COLO829 (cell line): ENCODE data around the gene OR4P4.
A peak's percentile ranks its signal among the peaks of the same experiment; 100 is the strongest.

Experiments used
- DNase-seq: peaks from one replicate; pipeline ENCODE4 v3.0.0; 2012; ENCODE audit warnings: low spot score

OR4P4 gene

DNA sequence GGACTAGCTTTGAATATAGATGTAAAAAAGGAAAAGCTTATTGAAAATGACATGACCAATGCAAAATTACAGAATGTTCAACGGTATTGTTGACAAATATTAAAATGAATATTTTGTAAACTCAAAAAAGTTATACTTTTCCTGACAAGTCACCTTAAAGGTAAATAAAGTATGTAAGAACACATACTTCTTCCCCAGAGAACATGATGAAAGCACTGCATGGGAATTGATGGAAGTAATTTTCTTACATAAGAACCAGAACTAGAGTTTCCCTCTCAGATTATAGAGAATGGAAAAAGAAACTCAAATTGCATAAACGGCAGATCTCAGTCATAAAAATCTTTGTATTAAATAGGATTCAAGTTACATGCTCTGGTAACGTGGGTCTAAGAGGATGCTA lies at the start of gene OR4P4:
TSS of gene OR4P4 (plus strand) at position 301 of the 400 bp plus-strand sequence.
- DNase-seq: no peak

DNA sequence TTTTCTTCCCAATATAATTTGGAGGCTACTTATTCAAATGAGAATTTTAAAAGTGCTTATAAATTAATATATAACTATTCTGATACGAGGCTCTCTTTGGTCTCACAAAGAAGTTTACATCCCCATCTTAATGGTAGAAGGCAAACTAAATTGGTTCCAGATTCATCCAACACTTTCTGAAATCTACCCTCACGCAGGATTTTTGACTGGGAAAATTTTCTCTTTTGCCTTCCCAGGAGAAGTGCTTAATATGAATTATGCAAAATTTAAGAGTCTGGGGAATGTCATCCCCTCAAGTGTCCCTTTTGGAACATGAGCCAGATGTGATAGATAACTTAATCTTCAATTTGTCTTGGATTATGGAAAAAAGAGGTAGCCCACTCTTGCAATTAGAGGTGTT lies 27.4 kb upstream of the OR4P4 start, which contains the start of gene OR4C11:
TSS of gene OR4C11 (minus strand) at position 101 of the 400 bp plus-strand sequence. CDS start 3,272 bp downstream, outside the sequence.
- no peak for DNase-seq

DNA sequence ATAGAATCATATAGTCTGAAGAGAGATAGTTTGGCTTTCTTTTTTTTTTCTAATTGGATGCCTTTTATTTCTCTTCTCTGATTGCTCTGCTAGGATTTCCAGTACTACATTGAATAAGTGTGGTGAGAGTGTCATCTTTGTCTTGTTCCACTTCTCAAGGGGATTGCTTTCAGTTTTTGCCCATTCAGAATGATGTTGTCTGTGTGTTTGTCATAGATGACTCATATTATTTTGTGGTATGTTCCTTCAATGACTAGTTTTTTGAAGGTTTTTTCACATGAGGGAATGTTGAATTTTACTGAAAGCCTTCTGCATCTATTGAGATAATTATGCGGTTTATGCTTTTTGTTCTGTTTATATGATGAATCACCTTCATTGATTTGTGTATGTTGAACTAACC lies 10.4 kb upstream of the OR4P4 start:
- DNase-seq: peak; percentile 1

DNA sequence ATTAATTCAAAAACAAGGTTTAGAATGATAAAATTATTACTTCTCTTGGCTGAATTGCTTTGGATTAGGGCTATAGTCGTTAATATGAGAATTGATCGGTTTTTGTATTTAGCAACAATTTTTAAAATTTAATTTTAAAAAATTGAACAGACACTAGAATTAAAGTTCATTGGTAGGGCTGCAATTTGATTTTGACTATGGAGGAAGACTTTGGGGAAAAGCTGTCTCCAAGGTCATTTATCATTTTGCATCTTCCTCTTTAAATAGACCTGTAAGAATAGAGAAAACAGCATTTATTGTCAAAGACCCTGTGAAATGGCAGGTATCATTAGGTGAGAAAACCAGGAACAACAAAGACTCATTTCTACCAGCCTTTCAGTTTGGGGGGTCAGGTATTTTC lies 13.1 kb downstream of the OR4P4 start, which contains the start of gene OR4S2:
TSS of gene OR4S2 (plus strand) at position 301 of the 400 bp plus-strand sequence. CDS start 2,577 bp downstream, outside the sequence.
- DNase-seq: no peak

DNA sequence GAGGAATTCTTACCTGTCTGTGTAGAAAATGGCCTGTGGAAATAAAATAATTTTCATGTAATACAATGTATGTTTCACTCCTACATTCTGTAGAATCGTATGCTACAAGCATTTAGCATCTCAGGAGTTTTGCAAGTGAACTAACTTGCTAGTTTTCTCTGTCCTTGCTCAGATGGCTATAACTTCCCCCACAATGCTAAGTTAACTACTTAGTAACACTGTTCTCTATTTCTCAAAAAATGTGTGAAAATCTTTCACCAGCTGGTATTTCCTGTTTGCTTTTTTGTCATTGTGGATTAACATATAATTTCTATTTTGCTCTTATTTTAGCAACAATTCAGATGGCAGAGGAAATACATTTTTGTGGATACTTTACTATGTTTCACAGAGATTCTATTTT lies 17.6 kb downstream of the OR4P4 start:
- no peak for DNase-seq

DNA sequence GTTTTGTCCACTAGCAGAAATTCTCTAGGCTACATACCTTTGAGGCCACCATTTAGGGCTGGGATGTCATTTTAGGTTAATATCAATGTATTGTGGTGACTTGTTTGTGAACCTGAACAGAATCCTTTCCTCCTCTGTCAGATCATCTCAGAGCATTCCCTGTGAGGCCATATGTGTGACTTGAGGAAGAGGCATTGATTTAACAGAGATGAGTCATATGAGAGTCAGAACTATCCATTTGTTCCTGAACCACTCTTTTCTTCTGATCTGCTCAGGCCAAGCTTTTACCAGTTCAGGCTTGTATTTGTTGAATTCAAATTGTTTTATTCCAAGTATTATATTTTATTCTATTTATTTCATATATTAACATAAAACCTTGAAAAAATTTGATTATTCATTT lies 20.2 kb downstream of the OR4P4 start:
- DNase-seq: peak; percentile 67

DNA sequence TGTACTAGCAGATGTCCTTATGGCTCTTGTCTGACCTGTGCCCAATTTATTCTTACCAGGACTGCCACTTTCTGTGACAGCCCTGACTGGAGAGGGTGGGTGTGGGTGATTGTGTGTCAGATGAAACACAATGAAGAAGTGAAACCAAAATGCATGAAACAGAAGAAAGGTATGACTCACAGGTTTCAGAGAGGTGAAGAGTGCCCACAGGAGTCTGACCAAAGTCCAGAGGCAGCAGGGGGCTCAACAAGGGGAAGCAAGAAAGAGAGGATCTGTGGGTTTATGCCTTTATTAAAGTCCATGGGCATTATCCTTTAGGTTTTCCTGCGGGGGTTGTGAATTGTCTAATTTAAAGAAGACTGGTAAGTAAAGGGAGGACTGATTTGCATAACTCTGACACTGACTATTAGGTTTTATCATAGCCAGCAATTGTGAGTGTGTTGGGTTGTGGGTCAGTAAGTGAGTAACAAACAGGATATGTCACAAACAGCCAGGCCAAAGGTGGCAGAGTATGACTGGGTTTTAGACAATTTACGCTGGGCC lies 23.2 kb downstream of the OR4P4 start:
- no peak for DNase-seq

DNA sequence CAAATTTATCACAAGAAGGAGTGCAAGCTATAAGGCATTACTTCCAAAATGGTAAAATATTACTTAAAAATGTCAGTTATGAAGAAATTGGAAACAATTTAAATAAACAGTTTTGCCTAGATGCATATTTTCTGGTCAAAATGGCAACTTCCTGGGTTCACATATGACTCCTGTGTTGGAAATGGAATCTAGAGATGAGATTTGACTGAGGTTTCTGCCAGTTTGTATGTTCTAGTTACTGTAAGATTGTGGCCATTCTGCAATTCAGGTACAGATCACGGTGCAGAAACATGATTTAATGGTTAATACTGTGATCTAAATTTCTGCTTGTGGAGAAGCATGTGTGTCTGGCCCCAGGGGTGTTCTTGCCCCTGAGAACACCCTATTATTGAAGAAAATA lies 23.7 kb downstream of the OR4P4 start:
- no peak for DNase-seq

DNA sequence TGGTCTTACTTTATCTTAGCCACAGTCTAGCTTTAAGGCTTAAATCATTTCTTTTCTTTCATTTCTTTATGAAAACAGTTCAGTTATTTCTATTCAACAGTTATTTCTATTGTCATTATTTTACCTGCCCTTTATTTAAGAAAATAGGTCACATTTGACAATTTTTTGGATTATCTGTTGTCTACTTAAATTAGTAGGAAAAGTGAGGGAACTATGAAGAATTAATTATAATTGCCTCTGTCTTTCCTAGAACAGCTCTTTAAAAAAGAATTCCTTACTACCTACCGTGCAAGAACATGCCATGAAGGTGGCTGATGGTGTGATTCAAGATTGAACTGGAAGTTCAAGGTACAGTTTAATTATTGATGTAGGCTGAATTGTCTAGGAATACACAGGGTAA lies 27.0 kb downstream of the OR4P4 start, which contains the start of gene OR4C6:
TSS of gene OR4C6 (plus strand) at position 301 of the 400 bp plus-strand sequence. CDS start 2,966 bp downstream, outside the sequence.
- no peak for DNase-seq

DNA sequence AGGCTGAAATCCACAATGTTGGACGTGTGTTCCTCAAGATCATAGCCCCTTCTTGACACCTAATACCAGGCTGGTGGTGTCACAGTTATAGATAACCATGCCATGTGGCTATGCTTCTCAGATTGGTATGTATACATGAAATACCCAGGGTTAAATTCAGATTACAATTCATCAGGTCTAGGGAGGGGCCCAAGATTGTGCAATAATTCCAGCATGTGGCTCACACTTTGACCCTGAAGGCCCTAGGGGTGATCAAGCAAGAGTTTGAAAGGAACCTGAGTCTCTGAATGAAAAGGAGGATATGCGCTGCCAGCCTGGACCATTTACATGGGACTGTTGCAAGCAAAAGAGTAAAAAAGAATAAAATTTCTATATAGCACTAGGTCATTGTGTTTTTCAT lies 34.5 kb downstream of the OR4P4 start:
- no peak for DNase-seq

DNA sequence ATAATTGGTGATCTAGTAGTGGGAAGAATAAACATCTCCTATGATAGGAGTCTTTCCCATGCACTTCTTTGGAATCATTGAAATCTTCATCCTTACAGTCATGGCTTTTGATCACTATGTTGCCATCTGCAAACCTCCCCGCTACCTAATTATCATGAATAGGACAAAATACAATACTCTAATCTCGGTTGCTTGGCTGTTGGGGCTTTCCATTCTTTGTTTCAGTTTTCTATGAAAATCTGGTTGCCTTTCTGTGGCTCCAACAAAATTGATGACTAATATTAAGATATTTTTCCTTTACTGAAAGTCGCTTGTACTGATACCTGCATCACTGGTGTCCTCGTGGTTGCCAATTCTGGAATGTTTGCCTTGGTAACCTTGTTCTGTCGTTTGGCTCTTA lies 38.9 kb downstream of the OR4P4 start:
- DNase-seq: no peak
